Uterus (tissue), 2 donors: ENCODE data around the gene TRPC4.

Experiments
- CTCF ChIP-seq, 4 experiments: fragments of 200-600 bp in 2 of 4; fragments of 450-650 bp in 2 of 4; sonication (generic) in 2 of 4; IDR thresholded peaks; one replicate each; pipeline ENCODE4 v1.5.1; 2016 to 2019; ENCODE audit warnings: antibody characterized with exemption in 4 of 4, mild to moderate bottlenecking in 2 of 4, moderate library complexity in 1 of 4
- POLR2A ChIP-seq, 2 donors: fragments of 450-650 bp; IDR thresholded peaks; one replicate each; pipeline ENCODE4 v1.6.1; 2016; ENCODE audit warnings: antibody characterized with exemption in 2 of 2, mild to moderate bottlenecking in 1 of 2, moderate library complexity in 1 of 2

GRCh38 chr13:37863708-37864107 lies 5.9 kb downstream of the TRPC4 start:
- no peak for TF ChIP-seq CTCF (IDR thresholded peaks at IDR 0.05)
- no peak for TF ChIP-seq POLR2A (IDR thresholded peaks at IDR 0.05)
